ENCODE measurements around the gene ADCY5.
"Not testable (repeated sequence)": the region's sequence is repeated elsewhere in the genome, so short reads cannot be mapped to it uniquely, and the experiment has no call there.

Gene ADCY5

DNA sequence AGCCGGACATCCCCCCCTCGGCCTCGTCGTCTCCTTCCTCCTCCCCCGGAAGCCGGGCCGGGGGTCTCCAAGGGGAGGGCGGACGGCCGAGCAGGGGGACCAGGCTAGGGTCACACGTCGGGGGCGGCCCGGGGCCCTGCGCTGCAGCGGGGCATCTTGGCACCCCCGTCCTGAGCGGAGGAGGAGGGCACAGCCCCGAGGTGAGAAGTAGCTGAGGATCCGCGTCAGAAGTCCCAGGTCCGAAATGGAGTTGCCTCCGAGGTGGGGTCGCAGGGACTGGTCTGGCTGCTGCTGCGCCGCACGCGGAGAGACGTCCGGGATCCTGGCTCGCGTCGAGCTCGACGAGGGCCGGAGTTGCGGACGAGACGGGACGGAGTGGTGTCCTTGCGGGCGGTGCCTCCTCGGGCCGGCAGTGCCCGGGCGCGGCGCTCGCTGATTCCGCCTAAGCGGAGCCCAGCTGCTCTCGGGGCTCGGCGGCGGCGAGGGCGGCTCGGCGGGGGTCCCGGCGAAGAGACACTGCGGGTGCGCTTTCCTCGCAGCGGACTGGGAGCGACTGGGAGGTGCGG, at the start of gene ADCY5:
Gene ADCY5 (minus strand): TSS at position 555 of the 566 bp plus-strand sequence. CDS start 545 bp downstream, at position 10.
- DNase-seq (ENCODE audit: low read depth): no peak

DNA sequence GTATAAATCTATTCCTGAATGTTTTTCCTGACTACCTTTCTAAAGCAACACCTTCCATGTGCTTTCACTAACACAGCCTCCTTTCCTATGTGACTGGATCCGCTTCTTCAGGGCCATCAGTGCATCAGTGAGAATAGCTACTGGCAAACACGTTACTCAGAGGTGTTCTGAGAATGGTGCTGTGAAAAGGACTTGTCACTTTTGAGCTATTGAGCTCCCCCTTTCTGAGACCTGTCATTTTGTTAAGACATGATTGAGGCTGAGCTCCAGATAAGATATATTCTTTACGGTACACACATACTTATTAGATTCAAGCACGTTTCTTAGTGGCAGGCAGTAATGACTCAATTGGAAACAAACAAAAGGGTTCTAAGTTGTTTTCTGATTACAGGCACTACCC, 45.0 kb upstream of the ADCY5 start:
- no peak for DNase-seq (ENCODE audit: low read depth)

DNA sequence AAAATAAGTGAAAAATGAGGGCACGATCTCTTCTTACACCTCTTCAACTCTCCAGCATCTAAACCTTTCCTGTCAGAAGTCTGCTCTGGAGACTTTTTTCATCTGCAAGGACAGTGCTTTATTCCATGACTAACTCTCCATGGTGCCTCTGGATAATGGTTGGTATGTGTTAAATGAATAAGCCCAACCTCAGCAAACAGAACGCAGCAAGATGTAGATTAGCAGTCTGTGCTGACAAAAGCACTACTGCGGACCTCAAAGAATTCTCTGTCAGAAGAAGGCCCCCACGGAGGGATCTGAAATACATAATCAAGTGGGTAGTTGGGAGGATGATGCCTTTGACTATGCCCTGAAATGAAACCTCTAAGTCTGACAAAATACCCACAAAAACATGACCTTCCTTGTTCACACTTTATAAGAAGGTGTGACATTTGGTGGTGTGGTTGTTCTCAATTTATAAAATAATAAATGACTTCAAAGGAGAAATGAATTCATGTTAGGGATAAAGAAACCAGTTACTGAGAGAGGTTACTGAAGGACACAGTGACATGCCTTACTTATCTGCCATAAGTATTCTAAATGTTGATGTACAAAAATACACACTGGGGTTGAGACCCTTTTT, 43.2 kb upstream of the ADCY5 start:
- DNase-seq (ENCODE audit: low read depth): no peak

DNA sequence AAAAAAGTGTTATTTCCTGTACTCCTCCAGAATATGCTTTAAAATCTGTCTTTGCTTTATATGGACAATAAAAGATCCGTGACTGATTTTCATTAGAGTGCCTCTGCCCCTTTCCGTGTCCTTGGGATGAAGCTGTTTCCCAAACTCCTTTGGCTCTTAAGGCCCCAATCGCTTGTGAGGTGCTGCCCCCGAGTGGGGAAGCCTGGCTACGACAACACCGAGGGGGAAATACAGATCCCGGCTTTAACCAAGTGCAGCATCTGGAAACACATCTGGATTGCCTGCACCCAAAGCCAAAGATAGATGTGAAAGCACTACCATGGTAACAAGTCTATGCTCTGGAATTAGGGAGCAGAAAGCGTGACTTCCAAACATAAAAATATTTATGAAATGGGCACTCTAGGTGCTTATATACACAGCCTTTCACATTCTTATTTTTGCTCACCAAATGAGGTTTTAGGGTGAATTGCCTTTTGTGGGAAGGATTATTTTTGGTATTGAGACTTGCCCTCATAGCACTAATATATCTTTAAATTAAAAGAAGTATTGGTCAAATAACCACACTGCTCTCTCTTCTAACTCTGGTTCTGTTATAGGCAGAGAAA, 40.6 kb upstream of the ADCY5 start:
- DNase-seq (ENCODE audit: low read depth): peak; percentile 30

DNA sequence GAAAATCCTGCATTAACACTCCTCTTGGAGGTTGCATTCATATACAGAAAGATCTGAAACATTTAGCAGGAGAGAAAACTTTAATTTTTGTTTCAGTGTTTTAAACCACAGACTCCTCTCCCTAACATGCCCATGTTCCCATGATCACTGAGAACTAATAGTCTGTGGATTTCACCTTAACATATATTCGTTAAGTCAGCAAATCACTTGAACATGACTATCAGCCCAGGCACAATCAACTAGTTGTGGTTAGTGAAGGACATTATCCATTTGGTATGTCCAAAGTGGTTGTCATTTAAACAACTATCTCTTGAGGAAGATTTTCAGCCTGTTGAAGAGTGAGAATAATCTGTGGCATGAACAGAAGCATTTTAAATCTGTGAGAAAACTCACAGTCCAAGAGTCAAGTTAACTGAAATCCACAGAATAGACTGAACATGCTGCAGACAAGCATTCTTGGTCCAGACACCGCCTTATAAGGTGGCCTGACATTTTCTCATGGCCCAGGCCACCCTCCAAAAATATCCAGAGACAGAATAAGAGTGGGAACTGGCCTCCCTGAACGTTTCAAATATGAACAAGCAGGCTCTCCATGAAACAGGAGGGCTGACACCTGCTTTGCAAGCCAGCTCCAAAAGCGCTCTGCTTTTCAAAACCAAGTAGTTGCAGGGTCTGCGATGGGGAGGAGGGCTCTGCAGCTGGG, 39.9 kb upstream of the ADCY5 start:
- DNase-seq (ENCODE audit: low read depth): no peak

DNA sequence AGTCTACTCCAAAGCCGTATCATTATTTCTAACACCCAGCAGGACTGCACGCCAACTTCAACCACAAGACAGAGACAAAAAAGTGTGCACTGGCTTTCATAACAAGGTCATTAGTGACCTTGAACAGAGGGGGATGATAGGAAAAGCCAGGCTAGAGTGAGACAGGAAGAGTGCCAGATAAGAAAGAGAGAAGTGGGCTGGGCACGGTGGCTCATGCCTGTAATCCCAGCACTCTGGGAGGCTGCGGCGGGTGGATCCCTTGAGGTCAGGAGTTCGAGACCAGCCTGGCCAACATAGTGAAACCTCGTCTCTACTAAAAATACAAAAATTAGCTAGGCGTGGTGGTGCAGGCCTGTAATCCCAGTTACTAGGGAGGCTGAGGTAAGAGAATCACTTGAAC, 38.2 kb upstream of the ADCY5 start:
- DNase-seq (ENCODE audit: low read depth): not testable (repeated sequence)

DNA sequence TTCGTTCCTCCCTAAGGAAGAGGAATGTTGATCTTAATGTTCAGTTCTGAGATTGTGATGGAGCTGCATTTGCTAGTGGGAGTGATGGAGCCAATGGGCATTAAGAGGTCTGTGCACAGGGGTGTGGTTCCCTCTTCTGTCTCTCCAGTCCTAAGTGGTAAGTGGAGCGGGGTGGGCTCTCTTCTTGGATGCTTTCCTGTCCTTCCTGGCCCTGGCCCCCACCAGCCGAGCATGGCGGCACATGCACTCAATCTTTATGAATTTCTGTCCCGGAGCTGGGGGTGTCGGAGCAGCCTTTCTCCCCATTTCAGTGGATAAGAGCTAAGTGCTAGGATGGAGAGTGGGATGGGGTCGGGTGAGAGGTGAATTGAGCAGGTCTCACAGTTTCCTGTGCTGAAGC, 37.6 kb upstream of the ADCY5 start:
- DNase-seq (ENCODE audit: low read depth): no peak

DNA sequence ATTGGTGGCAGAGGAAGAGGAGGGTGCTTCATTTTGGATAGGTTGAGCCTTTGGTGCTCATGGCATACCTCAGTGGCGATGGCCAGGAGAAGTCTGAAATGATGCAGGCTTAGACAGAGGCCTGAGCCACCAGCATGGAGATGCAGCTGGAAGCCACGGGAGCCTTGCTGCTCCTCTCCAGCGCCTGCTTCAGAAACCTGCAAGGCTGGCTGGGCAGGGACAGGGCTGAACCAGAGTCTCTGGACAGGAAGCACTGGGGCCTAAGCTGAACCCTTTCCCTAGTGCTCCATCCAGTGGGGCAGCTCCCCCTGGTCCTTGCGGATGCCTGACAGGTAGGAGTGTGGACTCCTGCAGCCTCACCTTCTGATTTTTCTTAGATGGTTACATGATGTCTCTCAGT, 36.7 kb upstream of the ADCY5 start:
- no peak for DNase-seq (ENCODE audit: low read depth)

DNA sequence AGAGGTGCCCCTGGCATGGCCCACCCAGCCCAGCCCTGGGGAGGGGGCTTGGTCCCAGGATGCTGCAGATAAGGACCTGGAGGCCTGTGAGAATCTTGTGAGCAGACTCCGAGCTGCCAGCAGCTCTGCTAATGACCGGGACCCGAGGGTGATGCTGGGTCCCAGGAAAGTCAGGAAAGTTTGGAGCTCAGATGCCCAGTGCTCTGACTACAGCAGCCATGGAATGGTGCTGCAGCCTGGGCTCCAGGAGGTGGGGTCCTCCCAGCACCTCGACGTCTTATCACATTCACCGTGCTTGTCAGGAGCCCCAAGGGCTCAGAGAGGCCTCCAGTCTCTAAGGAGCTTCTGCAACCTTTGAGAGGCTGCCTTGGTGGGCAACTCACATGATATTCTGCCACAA, 34.3 kb upstream of the ADCY5 start:
- DNase-seq (ENCODE audit: low read depth): no peak

DNA sequence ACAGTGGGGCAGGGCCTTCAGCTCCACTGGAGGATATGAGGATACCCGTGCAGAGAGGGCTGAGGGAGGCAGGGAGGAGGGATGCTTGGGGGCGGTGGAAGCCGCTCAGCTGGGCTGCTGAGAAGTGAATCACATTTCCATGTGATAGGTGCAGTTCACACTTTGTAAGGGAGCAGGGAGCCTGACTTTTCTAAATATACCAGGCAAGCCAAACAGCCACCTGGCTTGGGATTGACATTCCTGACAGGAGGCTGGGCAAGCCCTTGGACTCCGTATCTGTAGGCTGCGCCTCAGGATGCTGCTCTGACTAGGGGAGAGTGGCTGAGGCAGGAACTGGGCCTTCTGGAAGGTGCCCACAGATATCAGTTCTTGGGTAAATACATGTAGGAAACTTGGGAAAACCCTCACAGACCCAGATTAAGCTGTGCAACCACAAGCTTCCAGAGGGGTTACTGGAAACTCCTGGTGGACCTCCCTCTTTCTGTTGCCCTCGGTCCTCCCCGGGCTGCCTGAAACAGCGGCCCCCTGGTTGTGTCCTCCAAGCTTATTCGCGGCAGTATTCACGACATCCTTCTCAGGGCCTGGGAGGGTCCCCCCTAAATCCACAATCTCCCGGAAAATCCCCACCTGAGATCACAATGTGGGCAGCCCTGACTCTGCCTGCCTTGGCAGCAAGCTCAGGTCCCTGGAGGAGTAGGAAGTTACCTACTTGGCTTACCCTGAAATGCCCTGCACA, 33.0 kb upstream of the ADCY5 start:
- DNase-seq (ENCODE audit: low read depth): no peak

DNA sequence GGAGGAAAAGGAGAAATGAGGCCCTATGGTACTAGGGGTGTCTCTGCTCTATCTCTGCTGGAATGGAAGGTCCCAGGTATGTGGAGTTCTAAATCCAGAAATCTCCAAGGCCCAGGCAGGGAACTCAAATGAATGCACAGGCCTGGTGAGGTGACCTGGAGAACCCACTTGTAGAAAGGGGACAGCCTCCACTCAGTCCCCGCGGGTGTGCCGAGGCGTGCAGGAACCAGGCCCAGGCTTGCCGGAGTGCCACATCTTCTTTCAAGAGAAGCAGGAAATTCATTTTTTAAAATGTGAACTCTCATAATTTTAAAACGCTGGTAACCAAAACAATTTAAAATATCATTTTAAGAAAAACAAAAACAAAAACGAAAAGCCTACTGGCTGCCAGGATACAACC, 32.2 kb upstream of the ADCY5 start:
- no peak for DNase-seq (ENCODE audit: low read depth)

DNA sequence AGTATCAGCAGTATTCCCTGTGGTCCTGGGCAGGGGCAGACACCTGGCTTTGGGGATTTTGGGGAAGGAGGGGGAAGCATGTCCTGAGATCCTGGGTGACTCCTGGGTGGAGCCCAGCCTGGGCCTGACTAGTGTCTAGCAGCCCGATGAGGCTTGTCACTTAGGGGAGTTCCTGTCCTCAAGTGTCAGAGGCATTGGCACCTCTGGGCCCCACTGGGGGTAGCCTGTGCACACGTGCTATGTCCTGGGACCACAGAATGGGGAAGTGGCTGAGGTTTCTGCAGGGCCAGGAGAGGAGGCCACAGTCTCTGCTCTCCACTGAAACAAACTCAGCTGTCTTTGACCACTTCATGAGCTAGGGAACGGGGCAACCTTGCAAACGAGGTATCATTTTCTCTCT, 31.5 kb upstream of the ADCY5 start:
- DNase-seq (ENCODE audit: low read depth): no peak

DNA sequence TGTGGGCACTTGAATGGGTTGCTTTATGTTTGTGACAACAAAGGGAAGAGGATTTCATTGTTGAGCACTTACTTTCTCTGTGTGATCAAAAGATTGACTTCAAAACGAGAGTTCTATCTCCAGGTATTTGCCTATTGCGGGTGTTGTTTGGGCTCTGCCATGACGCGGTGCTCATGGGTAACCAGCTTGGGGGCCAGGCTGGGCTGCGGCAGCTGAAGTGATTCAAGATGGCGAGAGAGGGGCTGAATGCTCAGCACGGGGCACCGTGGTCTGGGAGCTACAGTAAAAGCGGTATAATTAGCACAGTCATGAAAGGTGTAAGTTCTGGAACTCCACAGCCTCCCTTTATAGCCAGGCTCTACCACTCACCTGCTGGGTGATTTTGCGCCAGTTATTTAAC, 31.0 kb upstream of the ADCY5 start:
- no peak for DNase-seq (ENCODE audit: low read depth)

DNA sequence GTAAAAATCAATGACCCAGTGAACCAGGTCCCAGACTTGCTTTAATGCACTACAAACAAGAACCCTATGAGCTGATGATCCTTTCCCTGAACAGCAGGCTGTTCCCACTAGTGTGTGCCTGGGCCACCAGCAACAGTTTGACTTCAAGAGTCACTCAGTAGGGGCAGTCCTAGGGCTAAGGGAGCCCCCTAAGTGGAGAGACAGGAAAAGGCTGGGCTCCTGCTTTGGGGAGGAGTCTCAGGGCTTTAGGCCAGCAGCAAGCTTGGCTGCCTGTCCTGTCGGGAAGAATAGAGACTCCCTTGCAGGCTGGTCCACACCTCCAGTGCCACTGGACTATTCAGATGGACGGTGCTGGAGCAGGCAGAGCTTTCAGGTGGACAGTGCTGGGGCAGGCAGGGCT, 29.4 kb upstream of the ADCY5 start:
- no peak for DNase-seq (ENCODE audit: low read depth)

DNA sequence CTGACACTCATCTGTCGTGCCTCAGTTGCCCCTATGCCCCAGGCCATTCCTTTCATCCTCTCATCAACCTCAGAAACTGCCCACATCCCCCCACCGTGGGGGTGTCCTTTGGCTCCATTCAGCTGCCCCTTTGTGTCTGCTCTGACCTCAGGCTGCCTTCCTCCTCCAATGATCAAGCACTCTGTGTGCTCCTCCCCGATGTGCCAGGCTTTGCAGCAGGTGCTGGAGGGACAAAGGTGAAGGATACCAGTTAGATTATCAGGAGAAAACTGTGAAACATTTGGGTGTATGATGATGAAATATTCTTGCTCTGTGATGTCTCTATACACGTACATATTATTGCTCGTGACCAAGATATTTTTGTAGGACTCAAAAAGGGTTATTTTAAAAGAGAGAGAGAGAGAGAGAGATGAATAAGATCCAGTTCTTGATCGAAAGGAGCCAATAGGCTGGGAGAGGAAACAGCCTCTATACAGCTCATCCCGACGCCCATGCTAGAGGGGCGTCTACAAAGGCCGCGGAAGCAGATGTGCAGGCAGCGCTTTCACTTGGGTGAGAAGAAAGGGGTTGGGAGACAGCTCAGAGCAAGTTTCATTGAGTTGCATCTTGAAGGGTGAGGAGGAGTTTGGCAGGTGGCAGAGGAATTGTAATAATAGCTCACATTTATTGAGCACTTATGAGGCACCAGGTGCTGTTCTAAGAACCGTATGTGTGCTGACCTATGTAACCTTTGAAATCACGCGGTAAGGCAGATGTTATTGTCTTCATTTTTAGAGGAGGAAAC, 28.3 kb upstream of the ADCY5 start:
- no peak for DNase-seq (ENCODE audit: low read depth)

DNA sequence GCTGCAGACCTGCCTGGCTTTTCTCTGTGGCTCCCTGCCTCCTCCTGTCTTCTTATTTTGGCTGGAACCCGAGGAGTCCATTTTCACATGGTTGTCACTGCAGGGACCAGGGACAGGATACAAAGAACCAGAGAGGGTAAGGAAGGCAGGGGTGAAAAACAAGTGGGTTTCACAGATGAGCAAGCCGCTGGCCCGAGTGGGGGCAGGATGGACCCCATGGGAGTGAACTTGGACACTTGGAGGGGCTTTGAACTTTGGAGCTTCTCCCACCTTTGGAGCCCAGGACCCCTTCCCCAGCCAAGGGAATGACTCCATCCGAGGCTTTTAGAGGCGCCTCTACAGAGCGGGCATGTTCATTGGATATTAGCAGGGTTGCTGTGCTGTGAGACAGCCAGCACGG, 26.9 kb upstream of the ADCY5 start:
- no peak for DNase-seq (ENCODE audit: low read depth)

DNA sequence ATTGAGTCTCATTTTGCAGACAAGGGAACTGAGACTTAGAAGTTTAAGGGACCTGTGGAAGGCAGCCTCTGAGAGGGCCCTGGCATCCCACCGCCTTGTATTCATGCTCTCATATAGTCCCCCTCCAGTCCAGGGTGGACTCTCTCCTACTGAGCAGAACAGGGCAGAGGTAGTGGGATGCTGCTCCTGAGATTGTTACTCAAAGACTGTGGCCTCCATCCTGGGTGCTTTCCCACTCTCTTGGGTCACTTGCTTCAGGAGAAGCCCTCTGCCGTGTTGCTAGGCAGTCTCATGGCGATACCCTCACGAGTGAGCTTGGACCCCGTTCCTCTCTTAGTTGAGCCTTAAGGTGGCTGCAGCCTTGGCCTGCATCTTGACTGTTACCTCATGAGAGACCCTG, 22.2 kb upstream of the ADCY5 start:
- no peak for DNase-seq (ENCODE audit: low read depth)

DNA sequence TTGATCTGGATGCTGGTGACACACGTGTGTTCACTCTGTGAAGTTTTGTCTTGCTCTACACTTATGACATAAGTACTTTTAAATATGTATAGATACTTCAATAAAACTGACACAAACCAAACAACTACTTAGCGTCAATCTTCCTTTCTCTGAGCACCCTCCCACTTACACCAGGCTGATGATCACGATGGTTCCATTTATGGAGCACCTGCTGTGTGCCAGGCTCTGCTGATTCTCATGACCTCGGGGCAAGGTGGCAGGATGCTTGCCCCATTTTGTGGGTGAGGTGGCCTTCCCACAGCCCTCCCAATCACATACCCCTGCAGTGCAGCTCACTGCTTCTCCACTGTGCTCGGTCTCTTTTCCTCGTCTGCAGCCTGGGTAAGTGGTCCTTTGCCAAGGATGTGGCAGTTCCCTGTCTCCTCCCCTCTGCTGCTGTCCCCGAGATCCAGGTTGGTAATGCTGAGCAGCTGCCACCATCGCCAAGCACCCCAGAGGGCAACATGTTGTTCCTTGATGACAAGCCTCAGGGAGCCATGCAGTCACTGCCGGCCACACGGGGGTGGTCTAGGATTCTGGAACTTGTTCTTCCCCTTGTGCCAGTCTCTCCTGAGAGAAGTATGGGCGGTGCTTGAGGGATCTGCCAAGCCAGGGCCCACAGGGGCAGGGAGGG, 20.6 kb upstream of the ADCY5 start:
- DNase-seq (ENCODE audit: low read depth): no peak

DNA sequence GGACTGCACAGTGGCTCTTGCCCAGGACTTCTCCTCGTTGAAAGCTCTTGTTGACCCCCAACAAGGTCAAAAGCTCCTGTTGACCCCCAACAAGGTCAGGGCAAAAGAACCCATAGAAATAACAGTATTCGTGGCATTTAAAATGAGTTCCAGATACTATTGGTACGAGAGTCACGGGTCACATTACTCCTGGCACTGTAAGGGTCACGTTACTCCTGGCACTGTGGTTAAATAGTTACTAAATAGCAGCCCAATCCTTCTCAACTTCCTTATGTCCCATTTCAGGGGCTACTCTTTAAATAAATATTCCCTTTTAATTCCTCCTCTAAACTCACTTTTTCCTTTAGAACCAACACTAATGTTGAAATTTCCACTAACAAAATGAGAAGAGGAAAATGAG, 18.2 kb upstream of the ADCY5 start:
- no peak for DNase-seq (ENCODE audit: low read depth)

DNA sequence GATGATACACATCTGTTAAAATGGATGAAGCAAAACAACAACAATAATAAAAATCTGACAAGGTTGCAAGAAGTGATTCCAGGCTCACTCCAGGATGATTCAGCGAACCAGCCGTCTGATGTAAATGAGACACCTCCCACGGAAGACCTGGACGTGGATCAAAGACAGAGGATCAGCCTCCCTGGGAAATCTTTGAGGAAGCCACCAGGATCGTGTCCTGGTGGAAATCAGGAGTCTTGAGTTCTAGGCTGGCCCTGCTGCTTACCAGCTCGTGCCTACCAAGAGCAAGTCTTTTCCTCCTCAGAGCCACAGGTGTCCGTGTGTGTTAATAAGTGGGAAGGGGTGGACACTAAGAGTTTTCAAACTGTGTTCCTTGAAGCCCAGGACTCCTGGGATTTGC, 15.3 kb upstream of the ADCY5 start:
- no peak for DNase-seq (ENCODE audit: low read depth)

DNA sequence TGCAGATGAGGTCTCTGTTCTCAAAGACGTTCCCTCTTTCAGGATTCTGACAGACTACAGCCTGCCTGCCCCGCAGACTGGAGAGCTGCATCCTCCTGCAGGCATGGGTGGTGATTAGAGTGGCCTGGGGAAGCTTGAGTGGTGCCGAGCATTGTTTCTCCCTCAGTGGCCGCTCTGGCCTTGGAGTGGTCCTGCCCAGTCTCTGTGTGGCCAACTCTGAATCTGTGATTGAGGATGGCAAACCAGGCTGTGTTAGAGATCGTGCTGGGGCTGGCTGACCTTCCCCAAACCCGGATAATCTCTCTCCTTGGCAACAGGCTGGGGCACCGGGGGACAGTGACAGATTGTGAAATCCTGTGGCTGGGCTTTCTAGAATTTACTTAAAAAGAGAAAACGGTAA, 11.0 kb upstream of the ADCY5 start:
- no peak for DNase-seq (ENCODE audit: low read depth)

Data from activated T-cell treated with anti-CD3 and anti-CD28 coated beads for 48 hours (primary cell).